ENCODE data around the gene FOSB. TPM values are rescaled to one million over a fixed set of nuclear protein-coding genes. Genes with fewer than 3 reads are reported as not detected.

Gene FOSB
- total RNA-seq, 2 donors from 2014 or later: 1.5 to 5.5 TPM

DNA sequence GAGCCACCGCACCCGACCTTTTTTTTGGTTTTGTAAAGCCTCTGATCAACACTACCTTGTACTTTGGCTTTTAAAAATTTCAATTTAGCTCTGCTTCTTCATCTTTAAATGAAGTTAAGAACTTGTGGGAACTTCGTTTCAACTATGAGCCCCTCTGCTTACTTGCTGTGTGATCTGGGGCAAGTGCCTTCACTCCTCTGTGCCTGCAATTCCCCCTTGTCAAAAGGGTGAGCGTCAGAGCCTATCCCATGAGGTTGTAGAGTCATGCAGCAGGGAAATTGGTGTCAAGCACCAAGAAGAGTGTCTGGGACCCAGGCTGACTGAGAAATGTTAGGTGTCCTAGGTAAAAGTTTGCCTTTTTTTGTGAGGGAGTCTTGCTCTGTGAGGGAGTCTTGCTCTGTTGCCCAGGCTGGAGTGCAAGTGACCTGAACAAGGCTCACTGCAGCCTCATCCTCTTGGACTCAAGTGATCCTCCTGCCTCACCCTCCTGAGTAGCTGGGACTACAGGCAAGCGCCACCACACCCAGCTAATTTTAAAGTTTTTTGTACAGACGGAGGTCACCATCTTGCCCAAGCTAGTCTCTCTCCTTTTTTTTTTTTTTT is 45.2 kb downstream of the FOSB start:
- intact Hi-C loops (cut with DNase I): no loop called here
- ATAC-seq (no peak), DNase-seq (no peak)

DNA sequence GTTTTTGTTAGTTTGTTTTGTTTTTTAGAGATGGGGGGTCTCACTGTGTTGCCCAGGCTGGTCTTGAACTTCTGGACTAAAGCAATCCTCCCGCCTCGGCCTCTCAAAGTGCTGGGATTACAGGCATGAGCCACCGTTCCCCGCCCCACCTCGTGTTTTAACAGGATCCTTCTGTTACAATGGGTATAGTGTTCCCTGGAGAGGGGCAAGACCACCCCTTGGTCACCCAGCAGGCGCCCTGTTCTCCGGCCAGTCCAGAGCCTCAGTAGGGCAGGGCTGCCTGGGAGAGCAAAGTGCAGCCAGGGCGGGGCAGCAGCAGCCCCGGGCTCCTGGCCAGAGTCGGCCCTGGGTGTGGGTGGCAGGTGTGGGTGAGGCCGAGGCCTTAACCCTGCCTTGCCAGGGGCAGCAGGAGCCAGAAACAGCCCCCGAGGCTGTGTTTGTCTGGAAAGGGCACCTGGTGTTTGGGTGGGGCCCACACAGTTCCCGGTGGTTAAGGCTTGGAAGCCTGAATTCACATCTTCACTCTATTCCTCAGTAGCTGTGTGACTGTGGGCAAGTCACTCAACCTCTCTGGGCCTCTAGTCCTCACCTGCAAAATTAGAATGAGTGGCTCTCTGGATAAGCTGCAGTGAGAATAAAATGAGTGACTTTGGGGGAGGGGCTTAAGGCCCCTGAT is 46.7 kb downstream of the FOSB start:
- DNase-seq (no peak), ATAC-seq (peak in 1 of 2 donors; percentile 53)
- intact Hi-C loops (cut with DNase I): loop anchor here in 1 of 2 donors (5.0 kb wide), 1 partner anchor 68 kb away; the partner anchor contains the start of gene OPA3

- ATAC-seq: peak; percentile 29 to 67
- peak; percentile 48 for DNase-seq
- intact Hi-C loops (cut with DNase I): loop anchor here in 1 of 2 donors (5.0 kb wide), 1 partner anchor 67 kb away; the partner anchor contains the start of gene OPA3
These were observed 47.4 kb downstream of the FOSB start for GRCh38 chr19:45515081-45515624.

DNA sequence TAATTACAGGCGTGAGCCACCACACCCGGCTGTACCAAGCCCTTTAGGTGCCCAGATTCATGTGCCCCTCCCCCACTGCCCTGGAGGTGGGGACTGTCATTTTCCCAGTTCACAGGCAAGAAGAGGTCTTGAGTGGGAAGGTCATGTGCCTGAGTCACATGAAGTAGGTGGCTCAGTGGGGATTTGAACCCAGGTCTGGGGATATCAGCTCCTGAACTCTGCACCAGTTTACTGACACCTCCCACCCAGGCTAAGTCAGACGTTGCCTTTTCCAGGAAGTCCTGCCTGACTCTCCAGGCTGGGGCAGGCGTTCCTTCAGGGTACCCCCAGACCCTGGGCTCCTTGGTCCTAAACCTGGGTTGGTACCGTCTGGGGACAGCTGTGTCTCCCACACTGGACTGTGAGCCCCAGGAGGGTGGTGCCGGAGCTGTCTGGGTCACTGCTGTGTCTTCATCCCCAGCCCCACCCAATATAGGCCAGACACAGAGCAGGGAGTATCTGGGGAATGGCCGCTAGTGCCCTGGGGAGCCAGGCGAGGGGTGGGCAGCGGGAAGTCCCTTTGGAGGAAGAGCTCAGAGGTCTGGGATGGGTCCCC is 48.1 kb downstream of the FOSB start:
- ATAC-seq (peak in 1 of 2 donors; percentile 7), DNase-seq (no peak)
- intact Hi-C loops (cut with DNase I): loop anchor here in 1 of 2 donors (5.0 kb wide), 1 partner anchor 66 kb away; the partner anchor contains the start of gene OPA3

- DNase-seq (no peak), ATAC-seq (no peak)
- intact Hi-C loops (cut with DNase I): loop anchor here in 1 of 2 donors (5.0 kb wide), 1 partner anchor 65 kb away; the partner anchor contains the start of gene OPA3
These were observed 49.4 kb downstream of the FOSB start for GRCh38 chr19:45517238-45517637.

GRCh38 chr19:45517641-45518468 is 50.1 kb downstream of the FOSB start:
- intact Hi-C loops (cut with DNase I): loop anchor here in 1 of 2 donors (5.0 kb wide), 1 partner anchor 64 kb away; the partner anchor contains the start of gene OPA3
- DNase-seq (no peak), ATAC-seq (no peak)

DNA sequence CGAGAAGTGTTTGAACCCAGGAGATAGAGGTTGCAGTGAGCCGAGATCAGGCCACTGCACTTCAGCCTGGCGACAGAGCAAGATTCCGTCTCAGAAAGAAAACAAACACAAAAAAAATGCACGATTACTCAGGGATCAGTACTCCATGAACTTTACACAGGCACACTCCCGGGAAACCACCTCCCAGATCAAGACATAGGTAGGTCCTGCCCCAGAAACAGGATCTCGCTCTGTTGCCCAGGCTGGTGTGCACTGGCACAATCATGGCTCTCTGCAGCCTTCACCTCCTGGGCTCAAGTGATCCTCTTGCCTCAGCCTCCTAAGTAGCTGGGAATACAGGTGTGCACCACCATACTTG is 50.7 kb downstream of the FOSB start:
- intact Hi-C loops (cut with DNase I): loop anchor here in 1 of 2 donors (5.0 kb wide), 1 partner anchor 64 kb away; the partner anchor contains the start of gene OPA3
- ATAC-seq (no peak), DNase-seq (no peak)

GRCh38 chr19:45522010-45522941 is 54.5 kb downstream of the FOSB start:
- ATAC-seq (no peak), DNase-seq (no peak)
- intact Hi-C loops (cut with DNase I): loop anchor here in 1 of 2 donors (5.0 kb wide), 2 partner anchors 45 to 120 kb away; no protein-coding TSS in a partner anchor

GRCh38 chr19:45523642-45524256 is 56.0 kb downstream of the FOSB start:
- intact Hi-C loops (cut with DNase I): loop anchor here in 1 of 2 donors (5.0 kb wide), 2 partner anchors 44 to 119 kb away; no protein-coding TSS in a partner anchor
- ATAC-seq (peak; percentile 89 to 95), DNase-seq (peak; percentile 77)

DNA sequence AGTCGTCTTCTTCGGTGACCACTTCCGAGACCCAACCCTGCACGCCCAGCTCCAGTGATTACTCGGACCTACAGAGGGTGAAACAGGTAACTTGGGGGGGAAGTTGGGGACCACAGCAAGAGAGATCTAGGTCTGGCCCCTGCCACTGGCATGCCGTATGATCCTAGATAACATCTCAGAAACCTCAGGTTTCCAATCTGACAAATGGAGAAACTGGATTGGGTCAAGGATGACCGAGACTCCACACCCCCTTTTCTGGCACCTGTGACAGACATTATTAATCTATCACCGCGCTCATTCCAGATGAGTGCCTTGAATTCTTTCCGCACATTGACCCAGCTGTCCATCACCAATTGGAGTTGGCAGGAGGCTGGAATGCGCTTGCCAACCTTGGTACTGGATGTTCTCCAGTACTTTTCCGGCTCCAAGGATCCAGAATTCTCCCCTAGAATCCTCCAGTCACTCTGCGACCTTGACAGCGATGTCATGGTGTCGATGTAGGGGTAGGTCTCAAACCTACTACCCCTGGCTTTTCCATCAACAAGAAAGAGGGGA is 56.9 kb downstream of the FOSB start:
- intact Hi-C loops (cut with DNase I): loop anchor here in 1 of 2 donors (5.0 kb wide), 2 partner anchors 43 to 118 kb away; no protein-coding TSS in a partner anchor
- DNase-seq (no peak), ATAC-seq (no peak)

Small RNA genes lying within 50 kb of the gene (microRNA-seq; reads per million reads assigned to microRNA genes)
- 0 to 0.27 reads per million in 2 donors for gene MIR6088

Other genes starting within 250 kb of the FOSB start
- gene EXOC3L2, start 222.6 kb upstream of the FOSB start, total RNA-seq: 1 to 10 TPM; 1.9 to 2.6 TPM
- 10 to 100 TPM; 30.2 to 38.8 TPM for gene MARK4, start 216.7 kb upstream of the FOSB start, total RNA-seq
- gene CKM, start 145.1 kb upstream of the FOSB start, total RNA-seq: 1,000 to 10,000 TPM; 3,072 to 3,213 TPM
- gene KLC3, start 127.2 kb upstream of the FOSB start, total RNA-seq: under 1 TPM; 0.21 to 0.24 TPM
- 10 to 100 TPM; 12.7 to 13.0 TPM for gene ERCC2, start 97.4 kb upstream of the FOSB start, total RNA-seq
- gene PPP1R13L, start 62.9 kb upstream of the FOSB start, total RNA-seq: 100 to 1,000 TPM; 123 to 143 TPM
- 1 to 10 TPM; 4.6 to 5.5 TPM for gene POLR1G, start 61.4 kb upstream of the FOSB start, total RNA-seq
- 100 to 1,000 TPM; 105 to 140 TPM for gene ERCC1, start 44.1 kb upstream of the FOSB start, total RNA-seq
- gene RTN2, start 29.1 kb downstream of the FOSB start, total RNA-seq: 10 to 100 TPM; 13.0 to 16.3 TPM
- gene PPM1N, start 30.4 kb downstream of the FOSB start, total RNA-seq: 1 to 10 TPM in 1 of 2 donors, under 1 TPM in 1; 0.47 to 1.0 TPM
- gene VASP, start 39.5 kb downstream of the FOSB start, total RNA-seq: 10 to 100 TPM; 48.4 to 91.7 TPM
- gene OPA3, start 116.8 kb downstream of the FOSB start, total RNA-seq: 10 to 100 TPM; 19.1 to 27.1 TPM
- gene GPR4, start 134.2 kb downstream of the FOSB start, total RNA-seq: 10 to 100 TPM in 1 of 2 donors, 1 to 10 TPM in 1; 5.2 to 17.7 TPM
- 10 to 100 TPM; 30.1 to 34.8 TPM for gene EML2, start 171.4 kb downstream of the FOSB start, total RNA-seq
- gene GIPR, start 200.2 kb downstream of the FOSB start, total RNA-seq: 10 to 100 TPM in 1 of 2 donors, 1 to 10 TPM in 1; 7.2 to 11.0 TPM
- gene SNRPD2, start 224.0 kb downstream of the FOSB start, total RNA-seq: 100 to 1,000 TPM; 251 to 270 TPM
- gene QPCTL, start 224.7 kb downstream of the FOSB start, total RNA-seq: 1 to 10 TPM; 2.9 to 3.2 TPM

All from left cardiac atrium (tissue), 4 donors.